Natural killer cell (primary cell): ENCODE data around the gene DDX1. TPM values are rescaled to one million over a fixed set of nuclear protein-coding genes. Genes with fewer than 3 reads are reported as not detected.

Experiments
- ATAC-seq, 3 donors: fragments of 150-1000 bp in 2 of 3; fragments of 200-7000 bp in 1 of 3; cut with Tn5 transposase; 1 replicate in 1 of 3; 2 replicates in 2 of 3; pipeline ENCODE4 v1.10.0; 2021; ENCODE audit warnings: mild to moderate bottlenecking in 2 of 3, moderate library complexity in 2 of 3
- DNase-seq, 2 donors: peaks; one replicate each; pipeline versions ENCODE4 v3.0.0 to v3.0.0-alpha.2; 2013 to 2021; ENCODE audit warnings: mixed read lengths in 1 of 2
- H3K27ac ChIP-seq: one replicate; pipeline ENCODE4 v1.5.1; 2013; ENCODE audit warnings: mild to moderate bottlenecking, low read length
- H3K27me3 ChIP-seq: one replicate; pipeline ENCODE4 v1.6.1; 2013; ENCODE audit warnings: low read length; ENCODE audit not compliant: control insufficient read depth, insufficient read depth
- H3K36me3 ChIP-seq: one replicate; pipeline ENCODE4 v1.6.1; 2013; ENCODE audit warnings: low read length; ENCODE audit not compliant: control insufficient read depth, insufficient read depth
- H3K4me1 ChIP-seq: one replicate; pipeline ENCODE4 v1.6.1; 2013; ENCODE audit warnings: low read length; ENCODE audit not compliant: control insufficient read depth, insufficient read depth
- H3K4me3 ChIP-seq: one replicate; pipeline ENCODE4 v1.5.1; 2013; ENCODE audit warnings: low read length
- H3K9me3 ChIP-seq: one replicate; pipeline ENCODE4 v1.6.1; 2013; ENCODE audit warnings: low read length; ENCODE audit not compliant: control insufficient read depth, insufficient read depth
- H3K27ac Mint-ChIP-seq, 2 donors: one replicate each; pipeline ENCODE4 v1.8.0; 2022; ENCODE audit warnings: mild to moderate bottlenecking in 2 of 2, mixed read lengths in 2 of 2, moderate library complexity in 1 of 2
- H3K27me3 Mint-ChIP-seq, 2 donors: one replicate each; pipeline ENCODE4 v1.8.0; 2022; ENCODE audit warnings: low read depth in 2 of 2, mixed read lengths in 2 of 2
- H3K36me3 Mint-ChIP-seq: one replicate; pipeline ENCODE4 v1.8.0; 2022; ENCODE audit warnings: mixed read lengths
- H3K4me1 Mint-ChIP-seq, 2 donors: one replicate each; pipeline ENCODE4 v1.8.0; 2022; ENCODE audit warnings: mixed read lengths in 2 of 2
- H3K4me3 Mint-ChIP-seq: one replicate; pipeline ENCODE4 v1.8.0; 2022; ENCODE audit warnings: mild to moderate bottlenecking, moderate library complexity, mixed read lengths
- H3K9me3 Mint-ChIP-seq, 2 donors: one replicate each; pipeline ENCODE4 v1.8.0; 2022; ENCODE audit warnings: mixed read lengths in 2 of 2
- WGBS: methylation state at CpG from one replicate; pipeline ENCODE4 v1.1.7; 2013; ENCODE audit warnings: missing lambda C conversion rate; ENCODE audit not compliant: insufficient coverage; 5-methylcytosine and 5-hydroxymethylcytosine counted together
- intact Hi-C: fragments of 100-400 bp; cut with micrococcal nuclease; formaldehyde crosslinking; loops from one replicate; pipeline ENCODE4 v1.14.2; 2022
- total RNA-seq, 4 donors: library from RNA; stranded (reverse); fragments of 120-200 nt in 1 of 4; gene quantifications; one replicate each; pipeline versions ENCODE4 v1.2.3 to v1.2.4, GENCODE V29; 2013 to 2022
- TF ChIP-seq, protein P1 (sequence below): fragments of 200-600 bp; IDR thresholded peaks from one replicate; pipeline ENCODE4 v1.8.0; 2022; ENCODE audit warnings: antibody characterized with exemption

The DDX1 gene
- total RNA-seq, 3 donors from 2014 or later (not counting 1 experiment from before 2014, with no cell fraction given), result 28.5 to 43.4 (median 37.2) TPM

GRCh38 chr2:15605721-15606120, 14.1 kb downstream of the DDX1 start:
- H3K4me1 ChIP-seq, result no peaks in the 10 kb centered on the region
- peaks cover 29% of the 10 kb centered on the region for H3K36me3 Mint-ChIP-seq
- no peak overlapping the region for H3K4me3 ChIP-seq
- H3K27me3 Mint-ChIP-seq, result no peaks in the 10 kb centered on the region
- H3K27ac Mint-ChIP-seq, result no peak overlapping the region
- no peaks in the 10 kb centered on the region for H3K27me3 ChIP-seq
- H3K4me3 Mint-ChIP-seq, result no peak overlapping the region
- no peaks in the 10 kb centered on the region for H3K9me3 Mint-ChIP-seq
- WGBS, result 100% methylated on average over 1 of the region's 1 CpG
- peaks cover 95% of the 10 kb centered on the region for H3K36me3 ChIP-seq
- H3K9me3 ChIP-seq, result no peaks in the 10 kb centered on the region
- H3K4me1 Mint-ChIP-seq, result peaks cover 0 to 4% of the 10 kb centered on the region in 2 donors
- TF ChIP-seq, protein P1, sequence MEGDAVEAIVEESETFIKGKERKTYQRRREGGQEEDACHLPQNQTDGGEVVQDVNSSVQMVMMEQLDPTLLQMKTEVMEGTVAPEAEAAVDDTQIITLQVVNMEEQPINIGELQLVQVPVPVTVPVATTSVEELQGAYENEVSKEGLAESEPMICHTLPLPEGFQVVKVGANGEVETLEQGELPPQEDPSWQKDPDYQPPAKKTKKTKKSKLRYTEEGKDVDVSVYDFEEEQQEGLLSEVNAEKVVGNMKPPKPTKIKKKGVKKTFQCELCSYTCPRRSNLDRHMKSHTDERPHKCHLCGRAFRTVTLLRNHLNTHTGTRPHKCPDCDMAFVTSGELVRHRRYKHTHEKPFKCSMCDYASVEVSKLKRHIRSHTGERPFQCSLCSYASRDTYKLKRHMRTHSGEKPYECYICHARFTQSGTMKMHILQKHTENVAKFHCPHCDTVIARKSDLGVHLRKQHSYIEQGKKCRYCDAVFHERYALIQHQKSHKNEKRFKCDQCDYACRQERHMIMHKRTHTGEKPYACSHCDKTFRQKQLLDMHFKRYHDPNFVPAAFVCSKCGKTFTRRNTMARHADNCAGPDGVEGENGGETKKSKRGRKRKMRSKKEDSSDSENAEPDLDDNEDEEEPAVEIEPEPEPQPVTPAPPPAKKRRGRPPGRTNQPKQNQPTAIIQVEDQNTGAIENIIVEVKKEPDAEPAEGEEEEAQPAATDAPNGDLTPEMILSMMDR, result no peak
- DNase-seq (no peak), ATAC-seq (no peak)
- intact Hi-C loops, result no loop called here
- no peak overlapping the region for H3K27ac ChIP-seq

GRCh38 chr2:15606481-15607441, 15.1 kb downstream of the DDX1 start:
- DNase-seq (no peak), ATAC-seq (no peak)
- H3K9me3 Mint-ChIP-seq, result no peaks in the 10 kb centered on the region
- Histone ChIP-seq H3K27me3 (no peaks in the 10 kb centered on the region), H3K9me3 (no peaks in the 10 kb centered on the region), H3K36me3 (peaks cover 84% of the 10 kb centered on the region), H3K4me1 (no peaks in the 10 kb centered on the region), H3K4me3 (no peak overlapping the region), H3K27ac (no peak overlapping the region)
- no peak overlapping the region for H3K4me3 Mint-ChIP-seq
- 100% methylated on average over 5 of the region's 8 CpGs for WGBS
- TF ChIP-seq, protein P1, result no peak
- peaks cover 24% of the 10 kb centered on the region for H3K36me3 Mint-ChIP-seq
- peaks cover 0 to 4% of the 10 kb centered on the region in 2 donors for H3K4me1 Mint-ChIP-seq
- H3K27me3 Mint-ChIP-seq, result no peaks in the 10 kb centered on the region
- no peak overlapping the region for H3K27ac Mint-ChIP-seq
- intact Hi-C loops, result no loop called here

DNA sequence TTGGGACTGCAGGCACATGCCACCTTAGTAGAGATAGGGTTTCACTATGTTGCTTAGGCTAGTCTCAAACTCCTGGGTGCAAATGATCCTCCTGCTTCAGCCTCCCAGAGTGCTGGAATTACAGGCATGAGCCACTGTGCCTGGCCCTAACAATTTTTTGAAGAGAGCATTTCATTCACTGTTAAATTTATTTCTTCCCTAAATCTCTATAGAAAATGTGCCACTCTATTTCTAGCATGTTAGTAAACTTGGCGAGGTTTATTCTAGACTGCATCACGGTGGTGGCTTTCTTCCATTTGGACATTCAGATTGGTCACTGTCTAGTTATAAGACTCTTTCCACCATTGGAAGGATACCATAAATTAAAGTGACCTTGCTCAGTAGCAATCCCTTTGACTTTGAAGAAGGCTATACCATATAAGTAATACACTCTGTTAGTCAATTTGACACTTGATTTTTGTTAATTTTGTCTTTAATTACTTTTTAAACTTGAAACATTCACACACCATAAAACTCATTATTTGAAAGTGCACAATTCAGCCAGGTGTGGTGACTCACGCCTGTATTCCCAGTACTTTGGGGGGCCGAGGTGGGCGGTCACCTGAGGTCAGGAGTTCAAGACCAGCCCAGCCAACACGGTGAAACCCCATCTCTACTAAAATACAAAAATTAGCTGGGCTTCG, 16.2 kb downstream of the DDX1 start:
- no peaks in the 10 kb centered on the region for H3K27me3 ChIP-seq
- Mint-ChIP-seq H3K27ac (no peak overlapping the region), H3K36me3 (peaks cover 22% of the 10 kb centered on the region), H3K4me1 (peaks cover 0 to 4% of the 10 kb centered on the region in 2 donors), H3K27me3 (no peaks in the 10 kb centered on the region), H3K4me3 (no peak overlapping the region), H3K9me3 (no peaks in the 10 kb centered on the region)
- ATAC-seq (no peak), DNase-seq (no peak)
- 95% methylated on average over 7 of the region's 7 CpGs for WGBS
- intact Hi-C loops, result no loop called here
- no peak overlapping the region for H3K4me3 ChIP-seq
- H3K9me3 ChIP-seq, result no peaks in the 10 kb centered on the region
- TF ChIP-seq, protein P1, result no peak
- no peaks in the 10 kb centered on the region for H3K4me1 ChIP-seq
- H3K27ac ChIP-seq, result no peak overlapping the region
- peaks cover 74% of the 10 kb centered on the region for H3K36me3 ChIP-seq
